Measurements from ENCODE around the gene CTSZ. TPM values are rescaled to one million over a fixed set of nuclear protein-coding genes. Genes with fewer than 3 reads are reported as not detected.
A peak's percentile ranks its signal among the peaks of the same experiment; 100 is the strongest.

The CTSZ gene
- total RNA-seq: 100 to 1,000 TPM in 2 of 4 donors, 10 to 100 TPM in 2; 83.5 to 145 (median 105) TPM

- Histone ChIP-seq H3K9me3 (no peaks in the 10 kb centered on the region), H3K27ac (peak within 1 kb of the TSS; percentile 81 to 96 (median 92)), H3K4me1 (peaks cover 0 to 66% (median 42%) of the 10 kb centered on the region in 4 donors), H3K4me3 (peak within 1 kb of the TSS; percentile 65 to 89 (median 79)), H3K27me3 (no peaks in the 10 kb centered on the region), H3K36me3 (peaks cover 0 to 13% (median 0%) of the 10 kb centered on the region in 3 donors)
- TF ChIP-seq POLR2A (IDR thresholded peaks at IDR 0.05) (peak in 1 of 2 donors; percentile 39), CTCF (IDR thresholded peaks at IDR 0.05) (peak in 1 of 5 experiments; percentile 9), EP300 (IDR thresholded peaks at IDR 0.05) (no peak)
- peak in 1 of 2 donors; percentile 30 for DNase-seq (ENCODE audit: low spot score in 2 of 2)
- WGBS, 2 donors: 3 to 11% methylated on average over 20 to 21 of the region's 82 CpGs
Observed at GRCh38 chr20:59006864-59007664, at the start of gene CTSZ. TSS of gene CTSZ (minus strand) at chr20:59007254. CDS start at chr20:59007128, 126 bp downstream.

- 67 to 69% methylated on average over 7 of the region's 7 CpGs for WGBS, 2 donors
- TF ChIP-seq EP300 (IDR thresholded peaks at IDR 0.05): no peak
- TF ChIP-seq POLR2A (IDR thresholded peaks at IDR 0.05): no peak
- TF ChIP-seq CTCF (IDR thresholded peaks at IDR 0.05): peak in 3 of 5 experiments; percentile 21 to 39 (median 38)
- no peaks in the 10 kb centered on the region for H3K4me1 ChIP-seq
Observed at GRCh38 chr20:59055302-59055701, 48.2 kb upstream of the CTSZ start.

GRCh38 chr20:59051666-59052185 is 44.7 kb upstream of the CTSZ start:
- Histone ChIP-seq H3K27ac (no peak overlapping the region), H3K36me3 (no peaks in the 10 kb centered on the region), H3K4me3 (no peak overlapping the region), H3K9me3 (no peaks in the 10 kb centered on the region), H3K27me3 (no peaks in the 10 kb centered on the region), H3K4me1 (peaks cover 0 to 8% (median 0%) of the 10 kb centered on the region in 4 donors)
- 81 to 84% methylated on average over 6 of the region's 6 CpGs for WGBS, 2 donors
- no peak for DNase-seq (ENCODE audit: low spot score in 2 of 2)
- TF ChIP-seq EP300 (IDR thresholded peaks at IDR 0.05) (no peak), POLR2A (IDR thresholded peaks at IDR 0.05) (no peak), CTCF (IDR thresholded peaks at IDR 0.05) (no peak)

More at GRCh38 chr20:59055302-59055701, 48.2 kb upstream of the CTSZ start:
- no peaks in the 10 kb centered on the region for H3K36me3 ChIP-seq
- H3K4me3 ChIP-seq: no peak overlapping the region
- DNase-seq (ENCODE audit: low spot score in 2 of 2): peak in 1 of 2 donors; percentile 33
- H3K9me3 ChIP-seq: no peaks in the 10 kb centered on the region
- no peak overlapping the region for H3K27ac ChIP-seq
- no peaks in the 10 kb centered on the region for H3K27me3 ChIP-seq

- Histone ChIP-seq H3K4me3 (no peak overlapping the region), H3K4me1 (peaks cover 0 to 8% (median 0%) of the 10 kb centered on the region in 4 donors), H3K9me3 (no peaks in the 10 kb centered on the region), H3K36me3 (no peaks in the 10 kb centered on the region), H3K27me3 (no peaks in the 10 kb centered on the region), H3K27ac (no peak overlapping the region)
- 49 to 63% methylated on average over 1 of the region's 1 CpG for WGBS, 2 donors
- TF ChIP-seq POLR2A (IDR thresholded peaks at IDR 0.05): no peak
- no peak for TF ChIP-seq CTCF (IDR thresholded peaks at IDR 0.05)
- no peak for TF ChIP-seq EP300 (IDR thresholded peaks at IDR 0.05)
- DNase-seq (ENCODE audit: low spot score in 2 of 2): no peak
Observed at GRCh38 chr20:59050437-59050836, 43.4 kb upstream of the CTSZ start.

- Histone ChIP-seq H3K27ac (no peak overlapping the region), H3K9me3 (no peaks in the 10 kb centered on the region), H3K36me3 (no peaks in the 10 kb centered on the region), H3K4me1 (peaks cover 0 to 8% (median 1%) of the 10 kb centered on the region in 4 donors), H3K4me3 (no peak overlapping the region), H3K27me3 (no peaks in the 10 kb centered on the region)
- TF ChIP-seq POLR2A (IDR thresholded peaks at IDR 0.05): no peak
- TF ChIP-seq CTCF (IDR thresholded peaks at IDR 0.05): no peak
- TF ChIP-seq EP300 (IDR thresholded peaks at IDR 0.05): no peak
- DNase-seq (ENCODE audit: low spot score in 2 of 2): no peak
- 59 to 66% methylated on average over 2 of the region's 2 CpGs for WGBS, 2 donors
Observed at GRCh38 chr20:59048681-59049030, 41.6 kb upstream of the CTSZ start.
